Mononuclear cell (primary cell): ENCODE data around the gene RASSF5. TPM values are rescaled to one million over a fixed set of nuclear protein-coding genes. Genes with fewer than 3 reads are reported as not detected.

Source experiments
- H3K27me3 ChIP-seq: 2 replicates; pipeline ENCODE4 v1.6.0; 2011; ENCODE audit warnings: low read length, control low read depth; ENCODE audit not compliant: insufficient read depth
- H3K4me1 ChIP-seq: 2 replicates; pipeline ENCODE4 v1.5.1; 2011; ENCODE audit warnings: mild to moderate bottlenecking, low read length, control low read depth; ENCODE audit not compliant: insufficient read depth
- H3K4me3 ChIP-seq: 2 replicates; pipeline ENCODE4 v1.5.1; 2011; ENCODE audit warnings: mild to moderate bottlenecking, low read length, moderate library complexity
- H3K9me3 ChIP-seq: 2 replicates; pipeline ENCODE4 v1.5.1; 2011; ENCODE audit warnings: low read depth, mild to moderate bottlenecking, control low read depth, low read length
- total RNA-seq: library from RNA; depleted of rRNA; stranded (reverse); fragments of >200 nt; gene quantifications from one replicate; pipeline ENCODE4 v1.2.3, GENCODE V29; 2012

The RASSF5 gene
- total RNA-seq, 1 donor = 209 TPM

DNA sequence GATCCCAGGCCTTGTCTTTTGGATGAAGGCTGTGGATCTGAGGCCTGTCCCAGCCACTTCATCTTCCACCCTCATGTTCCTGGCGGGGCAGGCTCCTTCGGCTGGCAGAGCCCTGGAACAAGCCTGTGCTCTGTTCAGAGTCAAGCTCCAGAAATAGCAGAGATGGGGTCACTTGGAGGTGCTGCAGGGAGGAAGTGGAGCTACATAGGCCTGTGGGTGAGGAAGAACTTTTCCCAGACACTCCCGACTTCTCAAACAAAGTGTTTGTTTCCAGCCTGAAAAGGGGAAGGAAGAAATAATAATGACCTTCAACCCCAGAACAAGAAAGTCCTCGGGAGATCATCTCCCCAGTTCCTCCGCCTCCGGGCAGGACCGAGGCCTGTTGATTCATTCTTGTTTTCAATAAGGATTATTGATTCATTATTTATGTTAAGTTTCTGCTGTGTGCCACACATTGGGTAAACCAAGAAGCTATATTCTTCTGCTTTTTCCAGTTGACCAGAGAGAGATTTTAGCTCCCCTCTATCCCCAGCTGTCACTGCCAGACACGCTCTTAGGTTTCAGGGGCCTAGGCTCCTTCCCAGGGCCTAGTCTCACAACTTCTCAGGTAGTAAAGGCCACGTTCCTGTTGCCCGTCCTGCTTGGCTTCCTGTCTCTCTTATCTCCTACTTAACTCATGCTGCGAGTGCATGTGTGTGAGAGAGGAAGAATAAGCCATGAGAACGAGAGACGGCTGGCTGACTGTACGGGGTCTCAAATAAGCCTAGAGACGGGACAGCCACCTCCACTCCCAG lies 20.1 kb upstream of the RASSF5 start:
- H3K4me3 ChIP-seq = no peak overlapping the region
- H3K27me3 ChIP-seq = no peaks in the 10 kb centered on the region
- no peaks in the 10 kb centered on the region for H3K9me3 ChIP-seq
- H3K4me1 ChIP-seq = peaks cover 9% of the 10 kb centered on the region

DNA sequence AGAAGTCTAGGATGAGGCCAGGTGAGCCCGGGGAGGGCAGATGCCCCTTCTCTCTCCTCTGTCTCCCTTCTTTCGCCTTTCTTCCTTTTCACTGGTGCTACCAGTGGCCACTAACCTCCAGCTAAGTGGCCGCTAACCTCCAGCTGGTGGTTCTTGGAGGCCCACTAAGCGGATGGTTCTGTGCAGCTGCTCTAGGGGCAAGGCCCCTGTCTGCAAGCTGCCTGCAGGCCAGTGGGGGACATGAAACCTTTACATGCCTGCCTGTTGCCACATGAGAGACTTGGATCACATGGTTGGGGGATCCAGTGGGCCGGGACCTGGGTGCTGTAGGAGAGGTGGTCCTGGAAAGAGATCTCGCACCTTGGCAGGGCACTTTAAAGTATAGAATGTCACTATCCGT lies 19.4 kb upstream of the RASSF5 start:
- H3K9me3 ChIP-seq = no peaks in the 10 kb centered on the region
- H3K4me3 ChIP-seq = no peak overlapping the region
- H3K27me3 ChIP-seq = no peaks in the 10 kb centered on the region
- H3K4me1 ChIP-seq = peaks cover 9% of the 10 kb centered on the region

DNA sequence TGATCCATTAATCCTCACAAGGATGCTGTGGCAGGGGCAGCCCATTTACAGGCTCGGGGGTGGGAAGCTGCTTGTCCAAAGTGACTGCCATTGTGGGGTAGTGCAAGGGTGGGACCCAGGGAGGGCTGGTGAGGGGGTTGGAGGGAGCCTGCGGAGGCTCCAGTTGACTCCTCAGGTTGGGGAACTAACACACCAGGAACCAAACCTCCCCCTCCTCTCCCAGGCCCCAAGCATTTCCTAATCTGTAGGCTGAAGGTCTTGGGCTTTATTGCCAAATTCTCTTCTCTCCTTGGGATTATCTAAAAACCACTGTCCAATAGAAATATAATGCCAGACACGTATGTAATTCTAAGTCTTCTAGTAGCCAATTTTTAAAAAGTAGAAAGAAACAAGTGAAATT lies 18.9 kb upstream of the RASSF5 start:
- no peaks in the 10 kb centered on the region for H3K27me3 ChIP-seq
- H3K4me3 ChIP-seq = no peak overlapping the region
- H3K4me1 ChIP-seq = peaks cover 9% of the 10 kb centered on the region
- H3K9me3 ChIP-seq = no peaks in the 10 kb centered on the region

DNA sequence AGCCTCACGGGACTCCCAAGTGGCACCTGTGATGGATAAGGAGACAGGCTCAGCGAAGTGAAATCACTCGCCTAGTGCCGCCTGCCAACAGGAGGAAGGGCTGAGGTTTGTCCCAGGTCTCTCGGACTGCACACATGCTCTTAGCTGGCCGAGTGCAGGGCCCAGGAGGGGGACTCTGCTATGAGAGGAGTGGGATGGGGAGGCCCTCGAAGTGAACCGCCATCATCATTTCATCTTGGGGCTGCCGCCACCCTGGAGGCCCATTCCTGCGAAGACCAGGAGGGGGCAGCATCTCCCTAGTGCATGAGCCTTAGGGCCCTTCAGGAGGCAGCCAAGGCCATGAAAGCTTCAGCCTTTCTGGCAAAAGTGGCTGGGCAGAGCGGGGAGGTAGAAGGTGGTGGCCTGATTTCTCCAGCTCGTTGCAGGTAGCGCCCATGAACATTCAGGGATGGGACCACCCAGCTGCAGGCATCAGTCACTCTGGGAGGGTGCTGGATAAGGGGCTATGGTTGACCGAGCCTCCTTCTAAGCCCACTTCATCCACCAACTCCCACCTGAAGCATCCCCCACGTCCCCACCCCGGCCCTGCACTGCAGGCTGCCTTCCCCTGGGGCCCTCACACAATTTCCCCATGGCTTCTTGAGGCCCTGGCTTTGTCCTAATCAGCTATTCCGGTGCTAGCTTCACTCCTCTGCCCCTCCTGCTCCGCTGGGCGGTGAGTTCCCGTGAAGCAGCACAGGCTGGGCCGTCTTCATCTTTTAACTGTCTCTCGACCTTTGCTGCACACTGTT lies 17.2 kb upstream of the RASSF5 start:
- peaks cover 14% of the 10 kb centered on the region for H3K4me1 ChIP-seq
- H3K4me3 ChIP-seq = no peak overlapping the region
- no peaks in the 10 kb centered on the region for H3K9me3 ChIP-seq
- H3K27me3 ChIP-seq = no peaks in the 10 kb centered on the region

DNA sequence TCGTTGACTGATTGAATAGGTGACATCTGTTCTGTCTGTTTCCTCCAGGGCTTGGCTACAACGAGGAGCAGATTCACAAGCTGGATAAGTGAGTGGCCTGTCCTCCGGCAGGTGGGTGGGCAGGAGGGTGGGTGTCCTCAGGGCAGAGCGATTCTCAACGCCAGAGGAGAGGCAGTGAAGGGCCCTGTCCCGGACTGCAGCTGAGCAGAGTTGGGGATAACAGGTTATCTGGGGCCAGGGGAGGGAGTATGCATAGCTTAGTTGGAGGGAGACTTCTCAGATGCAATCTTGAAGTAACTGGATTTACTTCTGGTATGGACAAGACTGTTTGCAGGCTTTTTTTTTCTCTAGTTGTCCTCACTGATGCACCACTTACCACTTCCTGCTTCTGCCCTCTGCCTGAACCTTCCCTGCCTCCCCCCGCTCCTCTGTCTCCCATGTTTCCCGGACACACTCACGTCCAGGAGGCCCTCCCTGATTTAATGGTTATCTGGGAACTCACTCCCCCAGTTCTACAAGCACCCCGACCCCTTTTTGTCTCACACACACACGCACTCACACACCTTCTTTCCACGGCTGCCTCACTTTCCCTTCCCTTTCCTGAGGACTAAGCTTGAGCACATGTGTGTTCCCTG lies 16.4 kb upstream of the RASSF5 start:
- H3K9me3 ChIP-seq = no peaks in the 10 kb centered on the region

DNA sequence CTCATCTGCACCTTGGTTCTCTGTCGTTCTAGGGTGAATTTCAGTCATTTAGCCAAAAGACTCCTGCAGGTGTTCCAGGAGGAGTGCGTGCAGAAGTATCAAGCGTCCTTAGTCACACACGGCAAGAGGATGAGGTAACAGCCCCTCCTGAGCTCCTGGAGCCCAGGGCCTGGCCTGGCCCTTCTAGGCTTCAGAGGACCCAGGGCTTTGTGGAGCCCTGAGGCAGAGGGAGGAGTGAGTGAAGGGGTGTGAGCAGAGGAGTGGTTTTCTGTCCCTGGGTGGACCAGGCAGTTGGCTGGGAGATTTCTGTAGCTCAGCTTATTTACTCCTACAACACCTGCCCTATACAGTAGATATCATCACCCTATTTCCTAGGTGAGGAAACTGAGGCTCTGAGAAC lies 15.7 kb upstream of the RASSF5 start:
- Histone ChIP-seq H3K27me3 (no peaks in the 10 kb centered on the region), H3K4me1 (peaks cover 28% of the 10 kb centered on the region), H3K4me3 (no peak overlapping the region)

More for the DNA sequence above, 16.4 kb upstream of the RASSF5 start:
- Histone ChIP-seq H3K27me3 (no peaks in the 10 kb centered on the region), H3K4me1 (peaks cover 21% of the 10 kb centered on the region), H3K4me3 (no peak overlapping the region)

DNA sequence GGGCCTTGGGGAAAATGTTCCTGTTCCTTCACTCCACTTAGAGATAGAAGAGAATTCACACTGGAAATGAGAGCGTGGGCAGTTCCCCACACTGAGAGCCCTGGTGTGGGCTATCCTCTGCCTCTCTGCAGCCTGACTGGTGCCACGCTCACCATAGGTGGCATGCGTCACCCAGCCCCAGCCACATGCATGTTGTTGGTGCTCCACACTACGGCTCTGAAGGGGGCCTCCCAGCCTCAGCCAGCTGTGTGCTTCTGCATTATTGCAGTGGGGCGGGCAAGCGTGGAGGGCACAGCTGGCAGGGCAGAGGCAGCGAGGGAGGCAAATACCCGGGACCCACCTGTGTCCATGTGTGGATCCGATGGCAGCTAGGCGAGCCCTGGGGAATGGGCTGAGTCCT lies 14.7 kb upstream of the RASSF5 start:
- peaks cover 22% of the 10 kb centered on the region for H3K4me1 ChIP-seq
- H3K4me3 ChIP-seq = no peak overlapping the region
- no peaks in the 10 kb centered on the region for H3K9me3 ChIP-seq
- no peaks in the 10 kb centered on the region for H3K27me3 ChIP-seq

More for the DNA sequence above, 15.7 kb upstream of the RASSF5 start:
- no peaks in the 10 kb centered on the region for H3K9me3 ChIP-seq

DNA sequence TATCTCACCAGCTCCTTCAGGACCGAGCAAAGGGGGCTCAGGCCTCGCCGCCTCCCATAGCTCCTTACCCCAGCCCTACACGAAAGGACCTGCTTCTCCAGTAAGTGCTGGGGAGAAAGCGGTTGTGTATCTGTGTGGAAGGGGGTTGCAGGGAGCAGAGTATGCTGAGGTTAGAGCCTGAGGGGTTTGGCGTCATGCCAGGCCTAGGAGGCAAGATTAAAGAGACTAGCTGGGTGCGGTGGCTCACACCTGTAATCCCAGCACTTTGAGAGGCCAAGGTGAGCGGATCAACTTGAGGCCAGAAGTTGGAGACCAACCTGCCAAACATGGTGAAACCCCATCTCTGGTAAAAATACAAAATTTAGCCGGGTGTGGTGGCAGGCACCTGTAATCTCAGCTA lies 14.1 kb upstream of the RASSF5 start:
- Histone ChIP-seq H3K9me3 (no peaks in the 10 kb centered on the region), H3K27me3 (no peaks in the 10 kb centered on the region), H3K4me1 (peaks cover 21% of the 10 kb centered on the region), H3K4me3 (no peak overlapping the region)

DNA sequence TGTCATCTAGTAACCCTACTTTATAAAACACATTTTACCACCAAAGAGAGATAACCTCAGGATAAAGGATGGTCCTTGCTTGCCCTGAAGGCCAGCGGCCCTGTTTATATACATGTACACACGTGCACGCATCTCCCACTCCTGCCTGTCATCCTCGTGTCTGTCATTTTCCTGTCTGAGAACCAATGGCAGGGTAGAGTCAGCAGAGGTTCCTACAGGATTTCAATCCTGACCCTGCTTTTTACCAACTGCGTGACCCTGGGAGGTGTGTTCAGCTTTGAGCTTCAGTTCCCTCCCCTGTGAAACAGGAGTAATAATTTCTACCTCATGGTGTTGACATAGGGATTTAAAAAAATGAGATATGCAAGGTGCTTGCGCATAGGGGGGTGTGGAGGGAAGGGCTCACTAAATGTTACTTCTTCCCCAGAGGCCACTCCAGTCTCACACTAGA lies 12.3 kb upstream of the RASSF5 start:
- no peaks in the 10 kb centered on the region for H3K9me3 ChIP-seq
- no peaks in the 10 kb centered on the region for H3K27me3 ChIP-seq
- H3K4me3 ChIP-seq = no peak overlapping the region
- H3K4me1 ChIP-seq = peaks cover 21% of the 10 kb centered on the region

DNA sequence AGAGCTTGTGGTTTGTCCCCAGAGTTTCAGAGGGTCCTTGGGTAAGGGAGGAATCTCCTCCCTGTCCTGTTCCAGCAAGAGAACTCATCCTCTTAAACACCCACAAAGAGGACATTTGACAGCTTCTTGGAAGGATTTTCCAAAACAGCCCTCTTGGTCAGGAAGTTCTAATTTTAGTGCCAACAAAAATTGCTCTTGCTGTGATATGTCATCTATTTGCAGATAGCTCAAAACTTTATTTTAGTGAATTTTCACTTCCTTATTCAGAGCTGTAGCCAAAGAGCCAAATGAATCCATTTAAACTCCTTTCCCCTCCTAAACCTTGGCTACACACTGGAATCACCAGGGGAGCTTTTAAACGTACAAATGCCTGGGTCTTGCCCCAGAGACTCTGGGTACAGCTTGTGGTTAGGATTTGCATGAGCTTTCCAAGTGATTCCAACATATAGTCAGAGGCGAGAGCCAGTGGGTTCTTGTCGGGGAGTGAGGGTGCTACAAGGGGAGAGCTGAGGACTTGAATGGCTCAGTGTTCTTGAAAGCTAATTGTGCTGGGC lies 11.8 kb upstream of the RASSF5 start:
- no peaks in the 10 kb centered on the region for H3K27me3 ChIP-seq
- H3K4me1 ChIP-seq = peaks cover 21% of the 10 kb centered on the region
- H3K4me3 ChIP-seq = no peak overlapping the region
- no peaks in the 10 kb centered on the region for H3K9me3 ChIP-seq

DNA sequence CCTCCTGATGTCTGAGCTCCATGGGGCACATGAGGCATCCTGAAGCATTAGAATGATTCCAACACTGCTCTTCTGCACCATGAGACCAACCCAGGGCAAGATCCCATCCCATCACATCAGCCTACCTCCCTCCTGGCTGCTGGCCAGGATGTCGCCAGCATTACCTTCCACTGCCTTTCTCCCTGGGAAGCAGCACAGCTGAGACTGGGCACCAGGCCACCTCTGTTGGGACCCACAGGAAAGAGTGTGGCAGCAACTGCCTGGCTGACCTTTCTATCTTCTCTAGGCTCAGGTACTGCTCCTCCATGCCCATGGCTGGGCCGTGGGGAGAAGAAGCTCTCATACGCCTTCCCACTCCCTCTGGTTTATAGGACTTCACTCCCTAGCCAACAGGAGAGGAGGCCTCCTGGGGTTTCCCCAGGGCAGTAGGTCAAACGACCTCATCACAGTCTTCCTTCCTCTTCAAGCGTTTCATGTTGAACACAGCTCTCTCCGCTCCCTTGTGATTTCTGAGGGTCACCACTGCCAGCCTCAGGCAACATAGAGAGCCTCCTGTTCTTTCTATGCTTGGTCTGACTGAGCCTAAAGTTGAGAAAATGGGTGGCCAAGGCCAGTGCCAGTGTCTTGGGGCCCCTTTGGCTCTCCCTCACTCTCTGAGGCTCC lies 11.1 kb upstream of the RASSF5 start:
- Histone ChIP-seq H3K9me3 (no peaks in the 10 kb centered on the region), H3K27me3 (no peaks in the 10 kb centered on the region)

DNA sequence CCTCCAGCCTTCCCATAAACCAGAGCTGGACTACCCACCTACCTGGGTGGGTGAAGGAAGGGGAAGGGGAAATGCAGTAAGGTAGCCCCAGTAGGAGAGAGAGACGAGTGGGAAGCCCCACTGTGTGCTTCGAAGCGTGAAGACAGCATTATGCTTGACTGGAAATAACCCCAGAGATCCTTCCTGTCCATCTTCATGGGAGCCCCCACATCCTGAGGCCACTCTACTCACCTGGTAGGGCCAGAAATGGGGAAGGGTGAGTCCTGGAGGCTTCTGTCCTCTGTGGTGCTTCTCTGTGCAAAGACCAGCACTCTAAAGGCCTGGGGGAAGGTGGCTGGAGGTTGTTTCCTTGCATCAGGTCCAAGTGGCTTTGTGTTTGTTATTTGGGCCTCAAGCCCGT lies 10.0 kb upstream of the RASSF5 start:
- no peak overlapping the region for H3K4me3 ChIP-seq
- H3K27me3 ChIP-seq = no peaks in the 10 kb centered on the region
- peaks cover 23% of the 10 kb centered on the region for H3K4me1 ChIP-seq
- H3K9me3 ChIP-seq = no peaks in the 10 kb centered on the region

More for the DNA sequence above, 11.1 kb upstream of the RASSF5 start:
- no peak overlapping the region for H3K4me3 ChIP-seq
- peaks cover 21% of the 10 kb centered on the region for H3K4me1 ChIP-seq

DNA sequence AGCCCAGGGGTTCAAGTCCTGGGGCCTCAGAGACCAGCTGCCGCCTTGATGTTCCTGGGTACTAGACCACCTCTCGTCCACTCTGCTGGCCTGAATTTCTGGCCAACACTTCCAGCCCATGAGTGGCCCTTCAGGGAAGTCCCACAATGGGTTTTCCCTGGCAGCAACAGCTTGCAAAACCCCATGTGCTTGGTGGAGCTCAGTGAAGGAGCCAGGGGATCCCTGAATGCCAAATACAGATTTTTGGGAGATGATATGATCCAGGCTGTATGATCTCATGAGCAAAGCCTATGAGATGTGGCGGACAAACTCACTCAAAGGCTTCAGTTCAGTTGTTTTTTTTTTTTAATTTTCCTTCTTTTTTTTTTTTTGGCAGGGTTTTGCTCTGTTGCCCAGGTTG lies 9.6 kb upstream of the RASSF5 start:
- no peaks in the 10 kb centered on the region for H3K27me3 ChIP-seq
- no peaks in the 10 kb centered on the region for H3K9me3 ChIP-seq
- no peak overlapping the region for H3K4me3 ChIP-seq
- H3K4me1 ChIP-seq = peaks cover 28% of the 10 kb centered on the region

DNA sequence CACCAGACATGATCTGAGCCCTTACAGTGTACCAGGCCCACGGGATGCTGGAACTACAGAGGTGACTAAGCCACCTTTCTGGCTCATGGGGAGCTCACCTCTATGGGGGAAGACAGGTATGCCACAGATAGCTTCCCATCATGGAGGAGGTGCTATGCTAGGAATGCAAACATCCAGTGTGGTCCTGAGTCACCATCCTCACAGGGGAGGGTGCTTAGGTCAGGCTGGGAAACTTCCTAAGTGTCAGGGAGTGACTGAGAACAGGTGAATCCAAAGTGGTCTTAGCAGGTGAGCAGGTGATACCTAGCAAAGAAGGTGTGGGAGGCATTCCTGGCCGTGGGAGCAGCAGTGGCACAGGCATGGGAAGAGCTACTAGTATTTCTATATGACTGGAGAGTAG lies 8.6 kb upstream of the RASSF5 start:
- Histone ChIP-seq H3K4me1 (peaks cover 35% of the 10 kb centered on the region), H3K4me3 (no peak overlapping the region), H3K9me3 (no peaks in the 10 kb centered on the region), H3K27me3 (no peaks in the 10 kb centered on the region)
